ENCODE measurements around the gene ALDH1B1. TPM values are rescaled to one million over a fixed set of nuclear protein-coding genes. Genes with fewer than 3 reads are reported as not detected.

The ALDH1B1 gene
- total RNA-seq, 4 donors from 2014 or later: 2.2 to 4.3 (median 3.4) TPM

- H3K4me1 ChIP-seq: peaks cover 27% of the 10 kb centered on the region
- no peaks in the 10 kb centered on the region for H3K27me3 ChIP-seq
- no peaks in the 10 kb centered on the region for H3K36me3 ChIP-seq
- no peaks in the 10 kb centered on the region for H3K9me3 ChIP-seq
- H3K4me3 ChIP-seq: no peak overlapping the region
- DNase-seq (ENCODE audit: low spot score in 2 of 2): peak in 1 of 2 donors; percentile 32
- H3K27ac ChIP-seq: peak overlapping the region; percentile 33
- no peak for TF ChIP-seq EP300 (IDR thresholded peaks at IDR 0.05)
- TF ChIP-seq POLR2A (IDR thresholded peaks at IDR 0.05): no peak
- no peak for TF ChIP-seq POLR2AphosphoS5 (IDR thresholded peaks at IDR 0.05)
- TF ChIP-seq CTCF (IDR thresholded peaks at IDR 0.05): no peak
- 46% methylated on average over 7 of the region's 7 CpGs for WGBS
Observed at GRCh38 chr9:38388283-38389223, 3.9 kb upstream of the ALDH1B1 start.

GRCh38 chr9:38389313-38389712 lies 3.2 kb upstream of the ALDH1B1 start:
- H3K36me3 ChIP-seq: no peaks in the 10 kb centered on the region
- DNase-seq (ENCODE audit: low spot score in 2 of 2): no peak
- no peak for TF ChIP-seq EP300 (IDR thresholded peaks at IDR 0.05)
- no peak for TF ChIP-seq POLR2A (IDR thresholded peaks at IDR 0.05)
- no peak for TF ChIP-seq POLR2AphosphoS5 (IDR thresholded peaks at IDR 0.05)
- TF ChIP-seq CTCF (IDR thresholded peaks at IDR 0.05): no peak
- peaks cover 27% of the 10 kb centered on the region for H3K4me1 ChIP-seq
- peak overlapping the region; percentile 33 for H3K27ac ChIP-seq
- no peak overlapping the region for H3K4me3 ChIP-seq
- no peaks in the 10 kb centered on the region for H3K27me3 ChIP-seq
- 52% methylated on average over 4 of the region's 4 CpGs for WGBS
- no peaks in the 10 kb centered on the region for H3K9me3 ChIP-seq

GRCh38 chr9:38390442-38390841 lies 2.1 kb upstream of the ALDH1B1 start:
- Histone ChIP-seq H3K4me1 (peaks cover 27% of the 10 kb centered on the region), H3K36me3 (no peaks in the 10 kb centered on the region), H3K27ac (no peak overlapping the region), H3K4me3 (no peak overlapping the region), H3K27me3 (no peaks in the 10 kb centered on the region), H3K9me3 (no peaks in the 10 kb centered on the region)
- TF ChIP-seq EP300 (IDR thresholded peaks at IDR 0.05): no peak
- no peak for TF ChIP-seq POLR2A (IDR thresholded peaks at IDR 0.05)
- no peak for TF ChIP-seq CTCF (IDR thresholded peaks at IDR 0.05)
- TF ChIP-seq POLR2AphosphoS5 (IDR thresholded peaks at IDR 0.05): no peak
- WGBS: 89% methylated on average over 1 of the region's 1 CpG
- peak in 1 of 2 donors; percentile 5 for DNase-seq (ENCODE audit: low spot score in 2 of 2)

- TF ChIP-seq CTCF (IDR thresholded peaks at IDR 0.05): no peak
- TF ChIP-seq EP300 (IDR thresholded peaks at IDR 0.05): no peak
- TF ChIP-seq POLR2A (IDR thresholded peaks at IDR 0.05): no peak
- TF ChIP-seq POLR2AphosphoS5 (IDR thresholded peaks at IDR 0.05): no peak
- Histone ChIP-seq H3K27me3 (no peaks in the 10 kb centered on the region), H3K27ac (no peak overlapping the region), H3K9me3 (no peaks in the 10 kb centered on the region), H3K36me3 (peaks cover 4% of the 10 kb centered on the region), H3K4me1 (peaks cover 27% of the 10 kb centered on the region), H3K4me3 (no peak overlapping the region)
- 62% methylated on average over 5 of the region's 5 CpGs for WGBS
- DNase-seq (ENCODE audit: low spot score in 2 of 2): no peak
Observed at GRCh38 chr9:38390851-38391250, 1.7 kb upstream of the ALDH1B1 start.

Measured in suprapubic skin (tissue), 4 donors.